Esophagus squamous epithelium (tissue), 4 donors: ENCODE results near the gene KRTAP5-9.

Source experiments
- POLR2A ChIP-seq, 4 donors: fragments of 450-650 bp; IDR thresholded peaks; one replicate each; pipeline ENCODE4 v1.6.1; 2017; ENCODE audit warnings: antibody characterized with exemption in 4 of 4, mild to moderate bottlenecking in 4 of 4, moderate library complexity in 3 of 4
- TF ChIP-seq, protein P1 (sequence below), 6 experiments: fragments of 450-650 bp in 4 of 6; fragments of 200-600 bp in 2 of 6; sonication (generic) in 2 of 6; IDR thresholded peaks; one replicate each; pipeline ENCODE4 v1.5.1; 2016 to 2019; ENCODE audit warnings: antibody characterized with exemption in 6 of 6, mild to moderate bottlenecking in 4 of 6, moderate library complexity in 4 of 6

GRCh38 chr11:71572811-71573210, 24.6 kb downstream of the KRTAP5-9 start:
- TF ChIP-seq POLR2A (IDR thresholded peaks at IDR 0.05) = no peak
- TF ChIP-seq, protein P1, sequence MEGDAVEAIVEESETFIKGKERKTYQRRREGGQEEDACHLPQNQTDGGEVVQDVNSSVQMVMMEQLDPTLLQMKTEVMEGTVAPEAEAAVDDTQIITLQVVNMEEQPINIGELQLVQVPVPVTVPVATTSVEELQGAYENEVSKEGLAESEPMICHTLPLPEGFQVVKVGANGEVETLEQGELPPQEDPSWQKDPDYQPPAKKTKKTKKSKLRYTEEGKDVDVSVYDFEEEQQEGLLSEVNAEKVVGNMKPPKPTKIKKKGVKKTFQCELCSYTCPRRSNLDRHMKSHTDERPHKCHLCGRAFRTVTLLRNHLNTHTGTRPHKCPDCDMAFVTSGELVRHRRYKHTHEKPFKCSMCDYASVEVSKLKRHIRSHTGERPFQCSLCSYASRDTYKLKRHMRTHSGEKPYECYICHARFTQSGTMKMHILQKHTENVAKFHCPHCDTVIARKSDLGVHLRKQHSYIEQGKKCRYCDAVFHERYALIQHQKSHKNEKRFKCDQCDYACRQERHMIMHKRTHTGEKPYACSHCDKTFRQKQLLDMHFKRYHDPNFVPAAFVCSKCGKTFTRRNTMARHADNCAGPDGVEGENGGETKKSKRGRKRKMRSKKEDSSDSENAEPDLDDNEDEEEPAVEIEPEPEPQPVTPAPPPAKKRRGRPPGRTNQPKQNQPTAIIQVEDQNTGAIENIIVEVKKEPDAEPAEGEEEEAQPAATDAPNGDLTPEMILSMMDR (IDR thresholded peaks at IDR 0.05) = no peak
